A549 (cell line): ENCODE data around the gene PRADC1. TPM values are rescaled to one million over a fixed set of nuclear protein-coding genes. Genes with fewer than 3 reads are reported as not detected.
A peak's percentile ranks its signal among the peaks of the same experiment; 100 is the strongest.

Source experiments
- ATAC-seq, 2 experiments: fragments of 200-7000 bp in 1 of 2; fragments of >200 bp in 1 of 2; cut with Nextera tagmentation in 1 of 2; cut with Tn5 transposase in 1 of 2; 3 replicates each; pipeline versions ENCODE4 v1.8.0 to v1.9.1; 2018 to 2020; ENCODE audit warnings: mild to moderate bottlenecking in 1 of 2, moderate library complexity in 1 of 2
- CTCF ChIA-PET: fragments of 300-600 bp; sonication (Branson Sonifier 250); formaldehyde crosslinking; extraction: SDS; loops from one replicate; lab custom pipeline; 2021; ENCODE audit warnings: antibody characterized with exemption, inconsistent platforms; lab: Yijun Ruan, JAX
- POLR2A ChIA-PET: fragments of 350-600 bp; formaldehyde crosslinking; extraction: SDS; loops from one replicate; lab custom pipeline; 2021; ENCODE audit warnings: antibody characterized with exemption, inconsistent platforms; lab: Yijun Ruan, JAX
- DNase-seq, 2 experiments: peaks; one replicate each; pipeline versions ENCODE4 v3.0.0 to v3.0.0-alpha.2; 2011 to 2016; ENCODE audit warnings: low read depth in 1 of 2, low spot score in 1 of 2
- FAIRE-seq: peaks from 2 replicates; lab custom pipeline; 2011; peaks lifted over from hg19 to GRCh38; lab: Jason Lieb, UNC
- H3K27ac ChIP-seq, 2 experiments: fragments of >200 bp; sonication (Bioruptor Twin); formaldehyde crosslinking; 3 replicates each; pipeline ENCODE4 v1.5.1; 2016 to 2017
- H3K4me1 ChIP-seq: fragments of >200 bp; sonication (Bioruptor Twin); formaldehyde crosslinking; 3 replicates; pipeline ENCODE4 v1.6.1; 2016
- H3K4me2 ChIP-seq: fragments of >200 bp; sonication (Bioruptor Twin); formaldehyde crosslinking; 3 replicates; pipeline ENCODE4 v1.6.1; 2016
- H3K4me3 ChIP-seq: fragments of >200 bp; sonication (Bioruptor Twin); formaldehyde crosslinking; 3 replicates; pipeline ENCODE4 v1.5.1; 2016
- H3K9me3 ChIP-seq: fragments of >200 bp; sonication (Bioruptor Twin); formaldehyde crosslinking; 3 replicates; pipeline ENCODE4 v1.6.1; 2016
- CBX2 ChIP-seq: fragments of 200-600 bp; sonication (generic); IDR thresholded peaks from 2 replicates; pipeline ENCODE4 v1.6.1; 2016; ENCODE audit warnings: low read depth, mild to moderate bottlenecking, borderline replicate concordance
- CBX8 ChIP-seq: fragments of 200-600 bp; sonication (generic); IDR thresholded peaks from 2 replicates; pipeline ENCODE4 v1.6.1; 2016
- CHD2 ChIP-seq: fragments of 150-350 bp; IDR thresholded peaks from 2 replicates; pipeline ENCODE4 v1.6.1; 2014; ENCODE audit warnings: low read length; ENCODE audit not compliant: partially characterized antibody
- CTCF ChIP-seq: fragments of >200 bp; sonication (Bioruptor Twin); formaldehyde crosslinking; IDR thresholded peaks from 3 replicates; pipeline ENCODE4 v1.5.1; 2016
- ELK1 ChIP-seq: fragments of 150-350 bp; IDR thresholded peaks from 2 replicates; pipeline ENCODE4 v1.6.1; 2014; ENCODE audit warnings: low read depth, mild to moderate bottlenecking, low read length
- EP300 ChIP-seq, 2 experiments: fragments of >200 bp; sonication (Bioruptor Twin); formaldehyde crosslinking; IDR thresholded peaks; 2 replicates in 1 of 2; 3 replicates in 1 of 2; pipeline ENCODE4 v1.6.1; 2016 to 2017
- FOSL2 ChIP-seq, 2 experiments: fragments of 450-650 bp in 1 of 2; fragments of >200 bp in 1 of 2; sonication (Bioruptor Twin) in 1 of 2; formaldehyde crosslinking; IDR thresholded peaks; 2 replicates each; pipeline versions ENCODE4 v1.5.0 to v1.6.1; 2016 to 2020; ENCODE audit warnings: mild to moderate bottlenecking in 1 of 2, moderate library complexity in 1 of 2
- HES2 ChIP-seq: fragments of >200 bp; sonication (Bioruptor Twin); formaldehyde crosslinking; IDR thresholded peaks from 2 replicates; pipeline ENCODE4 v1.6.1; 2016
- HEYL ChIP-seq: fragments of 250-450 bp; sonication (Bioruptor Pico); IDR thresholded peaks from 2 replicates; pipeline ENCODE4 v1.8.0; 2021; ENCODE audit warnings: mild to moderate bottlenecking, moderate library complexity
- HOXA7 ChIP-seq: fragments of 250-450 bp; sonication (Bioruptor Pico); IDR thresholded peaks from 2 replicates; pipeline ENCODE4 v1.5.0; 2020; ENCODE audit warnings: mild to moderate bottlenecking, moderate library complexity
- HOXB13 ChIP-seq: fragments of 250-450 bp; sonication (Bioruptor Pico); IDR thresholded peaks from 2 replicates; pipeline ENCODE4 v1.5.0; 2020; ENCODE audit warnings: low read depth, mild to moderate bottlenecking, moderate library complexity
- JUN ChIP-seq, 2 experiments: fragments of >200 bp; sonication (Bioruptor Twin); formaldehyde crosslinking; IDR thresholded peaks; 2 replicates in 1 of 2; 3 replicates in 1 of 2; pipeline ENCODE4 v1.6.1; 2016 to 2017
- KDM1A ChIP-seq: fragments of 200-600 bp; sonication (generic); IDR thresholded peaks from 2 replicates; pipeline ENCODE4 v1.6.1; 2016; ENCODE audit warnings: low read depth, mild to moderate bottlenecking
- KDM5A ChIP-seq: fragments of 200-600 bp; sonication (generic); IDR thresholded peaks from 2 replicates; pipeline ENCODE4 v1.6.1; 2016; ENCODE audit warnings: antibody characterized with exemption, mild to moderate bottlenecking
- MAFK ChIP-seq: fragments of 450-650 bp; IDR thresholded peaks from 2 replicates; pipeline ENCODE4 v1.6.1; 2014; ENCODE audit not compliant: partially characterized antibody
- NR3C1 ChIP-seq: fragments of >200 bp; sonication (Bioruptor Twin); formaldehyde crosslinking; IDR thresholded peaks from 3 replicates; pipeline ENCODE4 v1.6.1; 2017
- RAD21 ChIP-seq, 2 experiments: fragments of >200 bp in 1 of 2; sonication (Bioruptor Twin) in 1 of 2; formaldehyde crosslinking in 1 of 2; IDR thresholded peaks in 1 of 2; conservative IDR thresholded peaks in 1 of 2; 2 replicates in 1 of 2; 3 replicates in 1 of 2; pipeline ENCODE4 v1.6.1; 2012 to 2018; ENCODE audit warnings: inconsistent platforms in 1 of 2
- RARB ChIP-seq: fragments of 250-450 bp; sonication (Bioruptor Pico); IDR thresholded peaks from 2 replicates; pipeline ENCODE4 v1.8.0; 2021; ENCODE audit warnings: mild to moderate bottlenecking, moderate library complexity
- RCOR1 ChIP-seq: fragments of 150-350 bp; IDR thresholded peaks from 2 replicates; pipeline ENCODE4 v1.6.1; 2014; ENCODE audit warnings: antibody characterized with exemption, low read length, low read depth
- TFCP2L1 ChIP-seq: fragments of 250-450 bp; sonication (Bioruptor Pico); IDR thresholded peaks from 2 replicates; pipeline ENCODE4 v1.5.0; 2021; ENCODE audit warnings: mild to moderate bottlenecking
- TP53 ChIP-seq: fragments of 250-450 bp; sonication (Bioruptor Pico); IDR thresholded peaks from 2 replicates; pipeline ENCODE4 v1.5.0; 2021; ENCODE audit warnings: mild to moderate bottlenecking, moderate library complexity
- ZC3H11A ChIP-seq: fragments of 450-650 bp; IDR thresholded peaks from 2 replicates; pipeline ENCODE4 v1.6.1; 2014; ENCODE audit warnings: antibody characterized with exemption, mild to moderate bottlenecking
- ZNF302 ChIP-seq: fragments of 250-450 bp; sonication (Bioruptor Pico); IDR thresholded peaks from 2 replicates; pipeline ENCODE4 v1.9.0; 2021; ENCODE audit warnings: inconsistent platforms, mild to moderate bottlenecking, moderate library complexity
- WGBS: methylation state at CpG from one replicate; pipeline ENCODE4 v1.1.6; 2017; ENCODE audit errors: missing lambda C conversion rate; 5-methylcytosine and 5-hydroxymethylcytosine counted together
- polyA plus RNA-seq, 4 experiments: library from polyadenylated mRNA; depleted of rRNA in 3 of 4; stranded (reverse); fragments of >200 nt; fragmentation: RNase III in 1 of 4; extraction: RNeasy Plus Mini Kit Qiagen cat#74134 plus additional on column Dnase treatment in 1 of 4; gene quantifications; 2 replicates in 3 of 4; 3 replicates in 1 of 4; pipeline ENCODE4 v1.2.3, GENCODE V29; 2011 to 2017
- TF ChIP-seq, protein P1 (sequence below): fragments of 250-450 bp; sonication (Bioruptor Pico); IDR thresholded peaks from 2 replicates; pipeline ENCODE4 v1.5.0; 2020; ENCODE audit warnings: low read depth, mild to moderate bottlenecking, moderate library complexity
- TF ChIP-seq, protein P2 (sequence below): fragments of 200-600 bp; sonication (generic); IDR thresholded peaks from 2 replicates; pipeline ENCODE4 v1.6.1; 2016; ENCODE audit warnings: antibody characterized with exemption, mild to moderate bottlenecking, moderate library complexity
- TF ChIP-seq, protein P3 (sequence below): IDR thresholded peaks from 2 replicates; pipeline ENCODE4 v1.6.1; 2012; ENCODE audit warnings: low read depth, borderline replicate concordance

PRADC1 gene
- polyA plus RNA-seq, 2 of the 4 experiments (the other 2 are of a cell fraction): 11.2 to 12.1 TPM

DNA sequence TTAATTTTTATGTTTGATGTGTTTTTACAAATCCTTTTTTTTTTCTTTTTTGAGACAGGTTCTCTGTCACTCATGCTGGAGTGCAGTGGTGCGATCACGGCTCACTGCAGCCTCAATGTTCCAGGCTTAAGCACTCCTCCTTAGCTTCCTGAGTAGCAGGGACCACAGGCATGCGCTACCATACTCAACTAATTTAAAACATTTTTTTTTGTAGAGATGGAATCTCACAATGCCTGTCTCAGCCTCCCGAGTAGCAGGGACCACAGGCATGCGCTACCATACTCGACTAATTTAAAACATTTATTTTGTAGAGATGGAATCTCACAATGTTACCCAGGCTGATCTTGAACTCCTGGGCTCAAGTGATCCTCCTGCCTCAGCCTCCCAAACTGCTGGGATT lies 27.4 kb downstream of the PRADC1 start:
- TF ChIP-seq HES2 (no peak), RCOR1 (no peak), MAFK (no peak), TP53 (CRISPR knock-in tag) (no peak), ZNF302 (CRISPR knock-in tag) (no peak), KDM1A (no peak), KDM5A (no peak), EP300 (IDR thresholded peaks at IDR 0.05) (no peak), TFCP2L1 (CRISPR knock-in tag) (no peak), CBX8 (no peak), ZC3H11A (no peak), HOXB13 (CRISPR knock-in tag) (no peak), ELK1 (no peak), CTCF (no peak), CBX2 (no peak), NR3C1 (no peak), HEYL (no peak)
- TF ChIP-seq, protein P1, sequence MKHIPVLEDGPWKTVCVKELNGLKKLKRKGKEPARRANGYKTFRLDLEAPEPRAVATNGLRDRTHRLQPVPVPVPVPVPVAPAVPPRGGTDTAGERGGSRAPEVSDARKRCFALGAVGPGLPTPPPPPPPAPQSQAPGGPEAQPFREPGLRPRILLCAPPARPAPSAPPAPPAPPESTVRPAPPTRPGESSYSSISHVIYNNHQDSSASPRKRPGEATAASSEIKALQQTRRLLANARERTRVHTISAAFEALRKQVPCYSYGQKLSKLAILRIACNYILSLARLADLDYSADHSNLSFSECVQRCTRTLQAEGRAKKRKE: no peak
- DNase-seq (no peak), ATAC-seq (no peak), FAIRE-seq (no peak)
- ChIA-PET CTCF (interaction anchor here (0.6 to 10.2 kb wide), 6 partner anchors 17 to 258 kb away, joined by 3 to 173 read pairs (median 4); no protein-coding TSS in a partner anchor), POLR2A (no interaction called here)
- Histone ChIP-seq H3K9me3 (no peaks in the 10 kb centered on the region), H3K4me2 (no peak overlapping the region), H3K4me3 (no peak overlapping the region), H3K4me1 (peaks cover 12% of the 10 kb centered on the region), H3K27ac (no peak overlapping the region)
- 89% methylated on average over 6 of the region's 6 CpGs for WGBS

DNA sequence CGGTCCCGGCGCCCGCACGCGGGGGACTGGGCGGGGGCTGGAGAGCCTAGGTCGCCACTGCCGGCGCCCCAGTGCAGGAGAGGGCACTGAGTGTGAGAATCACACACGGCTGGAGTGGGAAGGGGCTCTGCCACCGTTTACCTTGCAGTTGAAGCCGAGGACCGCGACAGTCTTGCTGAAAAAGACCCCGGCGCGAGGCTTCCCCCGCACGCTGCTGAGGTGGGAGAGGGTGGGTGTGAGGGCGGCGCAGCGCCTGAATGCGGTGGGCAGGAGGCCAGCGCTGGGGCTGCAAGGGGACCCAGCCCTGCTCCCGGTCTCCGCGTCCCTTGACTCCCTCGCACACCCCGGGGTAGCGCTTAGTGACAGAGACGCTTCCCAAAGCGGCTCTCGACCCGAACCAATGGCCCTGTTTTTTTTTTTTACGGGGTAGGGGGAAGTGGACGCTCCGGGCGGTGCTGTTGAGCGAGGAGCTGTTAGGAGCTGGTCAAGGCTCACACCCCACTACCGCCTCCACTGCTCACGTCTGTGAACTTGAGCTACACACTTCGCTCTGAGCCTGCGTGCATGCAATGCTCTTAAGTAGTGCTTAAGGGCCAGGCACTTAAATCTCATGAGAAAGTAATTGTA lies 29.9 kb downstream of the PRADC1 start:
- Histone ChIP-seq H3K4me3 (peak overlapping the region; percentile 41), H3K4me2 (peak overlapping the region; percentile 72), H3K27ac (peak overlapping the region in 1 of 2 experiments; percentile 46; a peak in 1 of 6 replicates), H3K4me1 (peaks cover 12% of the 10 kb centered on the region), H3K9me3 (peaks cover 5% of the 10 kb centered on the region; the same call in 2 of the 3 replicates)
- POLR2A ChIA-PET: interaction anchor here (0.7 kb wide), 1 partner anchor 25 kb away, joined by 4 read pairs; no protein-coding TSS in a partner anchor
- CTCF ChIA-PET: interaction anchor here (0.6 to 2.1 kb wide), 4 partner anchors 10 to 310 kb away, joined by 3 to 15 read pairs (median 3); no protein-coding TSS in a partner anchor
- DNase-seq: peak in 1 of 2 experiments; percentile 33
- no peak for FAIRE-seq
- peak; percentile 40 to 51; a peak in 3 of 6 replicates for ATAC-seq
- 40% methylated on average over 44 of the region's 44 CpGs for WGBS
- TF ChIP-seq CTCF (no peak), HOXA7 (no peak), FOSL2 (IDR thresholded peaks at IDR 0.05) (no peak), FOSL2 (CRISPR knock-in tag; IDR thresholded peaks at IDR 0.05) (no peak), JUN (IDR thresholded peaks at IDR 0.05) (no peak), RAD21 (conservative IDR thresholded peaks at IDR 0.05 in 1 of 2, IDR thresholded peaks at IDR 0.05 in 1 of 2) (no peak), RARB (CRISPR knock-in tag) (no peak), CHD2 (no peak), ZC3H11A (no peak)
- TF ChIP-seq, protein P2, sequence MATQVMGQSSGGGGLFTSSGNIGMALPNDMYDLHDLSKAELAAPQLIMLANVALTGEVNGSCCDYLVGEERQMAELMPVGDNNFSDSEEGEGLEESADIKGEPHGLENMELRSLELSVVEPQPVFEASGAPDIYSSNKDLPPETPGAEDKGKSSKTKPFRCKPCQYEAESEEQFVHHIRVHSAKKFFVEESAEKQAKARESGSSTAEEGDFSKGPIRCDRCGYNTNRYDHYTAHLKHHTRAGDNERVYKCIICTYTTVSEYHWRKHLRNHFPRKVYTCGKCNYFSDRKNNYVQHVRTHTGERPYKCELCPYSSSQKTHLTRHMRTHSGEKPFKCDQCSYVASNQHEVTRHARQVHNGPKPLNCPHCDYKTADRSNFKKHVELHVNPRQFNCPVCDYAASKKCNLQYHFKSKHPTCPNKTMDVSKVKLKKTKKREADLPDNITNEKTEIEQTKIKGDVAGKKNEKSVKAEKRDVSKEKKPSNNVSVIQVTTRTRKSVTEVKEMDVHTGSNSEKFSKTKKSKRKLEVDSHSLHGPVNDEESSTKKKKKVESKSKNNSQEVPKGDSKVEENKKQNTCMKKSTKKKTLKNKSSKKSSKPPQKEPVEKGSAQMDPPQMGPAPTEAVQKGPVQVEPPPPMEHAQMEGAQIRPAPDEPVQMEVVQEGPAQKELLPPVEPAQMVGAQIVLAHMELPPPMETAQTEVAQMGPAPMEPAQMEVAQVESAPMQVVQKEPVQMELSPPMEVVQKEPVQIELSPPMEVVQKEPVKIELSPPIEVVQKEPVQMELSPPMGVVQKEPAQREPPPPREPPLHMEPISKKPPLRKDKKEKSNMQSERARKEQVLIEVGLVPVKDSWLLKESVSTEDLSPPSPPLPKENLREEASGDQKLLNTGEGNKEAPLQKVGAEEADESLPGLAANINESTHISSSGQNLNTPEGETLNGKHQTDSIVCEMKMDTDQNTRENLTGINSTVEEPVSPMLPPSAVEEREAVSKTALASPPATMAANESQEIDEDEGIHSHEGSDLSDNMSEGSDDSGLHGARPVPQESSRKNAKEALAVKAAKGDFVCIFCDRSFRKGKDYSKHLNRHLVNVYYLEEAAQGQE: no peak
- TF ChIP-seq, protein P3, sequence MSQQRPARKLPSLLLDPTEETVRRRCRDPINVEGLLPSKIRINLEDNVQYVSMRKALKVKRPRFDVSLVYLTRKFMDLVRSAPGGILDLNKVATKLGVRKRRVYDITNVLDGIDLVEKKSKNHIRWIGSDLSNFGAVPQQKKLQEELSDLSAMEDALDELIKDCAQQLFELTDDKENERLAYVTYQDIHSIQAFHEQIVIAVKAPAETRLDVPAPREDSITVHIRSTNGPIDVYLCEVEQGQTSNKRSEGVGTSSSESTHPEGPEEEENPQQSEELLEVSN: no peak
